ENCODE results near the gene CCDC60.

Gene CCDC60

DNA sequence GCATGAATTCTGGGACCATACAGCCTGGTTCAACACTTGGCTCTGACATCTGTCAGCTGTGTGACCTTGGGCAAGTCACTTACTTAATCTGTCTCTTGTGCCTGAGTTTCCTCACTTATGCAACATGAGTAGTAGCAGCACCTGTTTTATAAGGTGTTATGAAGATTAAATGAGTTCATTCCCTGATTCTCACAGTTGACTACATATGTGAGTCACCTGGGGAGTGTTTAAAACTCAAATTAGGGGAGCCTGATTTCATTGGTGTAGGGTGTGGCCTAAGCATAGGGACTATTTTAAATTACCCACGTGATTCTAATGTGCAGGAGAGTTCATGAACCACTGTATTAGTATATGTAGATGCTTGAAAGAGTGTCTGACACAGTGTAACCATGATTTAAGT, 222.3 kb downstream of the CCDC60 start:
- DNase-seq = no peak

DNA sequence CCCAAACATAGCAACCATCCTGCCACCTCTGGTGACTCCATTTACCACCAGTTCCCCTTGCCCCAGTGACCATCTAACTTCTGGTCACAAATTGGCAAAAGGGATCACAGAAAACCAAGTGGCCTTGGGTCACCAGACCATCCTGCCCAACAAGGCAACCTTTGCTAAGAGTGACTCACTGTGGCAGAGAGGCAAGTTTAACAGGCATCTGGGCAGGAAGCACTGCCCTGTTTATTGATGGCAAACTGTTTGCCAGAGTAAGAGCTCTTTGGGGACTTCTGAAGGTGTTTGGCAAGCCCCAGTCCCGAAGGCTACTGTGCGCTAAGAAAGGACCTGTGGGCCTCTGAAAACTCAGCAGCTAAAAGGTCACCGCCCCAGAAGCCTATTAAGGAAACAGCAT, 230.9 kb downstream of the CCDC60 start:
- no peak for DNase-seq

DNA sequence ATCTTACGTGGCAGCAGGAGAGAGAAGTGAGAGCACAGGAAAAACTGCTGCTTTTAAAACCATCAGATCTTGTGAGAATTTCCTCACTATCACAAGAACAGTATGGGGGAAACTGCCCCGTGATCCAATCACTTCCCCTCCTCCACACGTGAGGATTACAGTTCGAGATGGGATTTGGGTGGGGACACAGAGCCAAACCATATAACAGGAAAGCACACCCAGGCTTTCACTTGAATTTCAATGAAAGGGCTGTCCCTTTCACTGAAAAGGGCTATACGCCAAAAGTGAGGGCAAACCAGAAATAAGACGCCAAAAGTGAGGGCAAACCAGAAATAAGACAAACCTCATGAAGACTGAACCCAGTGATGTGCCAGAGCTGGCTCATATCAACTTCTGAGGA, 236.2 kb downstream of the CCDC60 start:
- no peak for DNase-seq

DNA sequence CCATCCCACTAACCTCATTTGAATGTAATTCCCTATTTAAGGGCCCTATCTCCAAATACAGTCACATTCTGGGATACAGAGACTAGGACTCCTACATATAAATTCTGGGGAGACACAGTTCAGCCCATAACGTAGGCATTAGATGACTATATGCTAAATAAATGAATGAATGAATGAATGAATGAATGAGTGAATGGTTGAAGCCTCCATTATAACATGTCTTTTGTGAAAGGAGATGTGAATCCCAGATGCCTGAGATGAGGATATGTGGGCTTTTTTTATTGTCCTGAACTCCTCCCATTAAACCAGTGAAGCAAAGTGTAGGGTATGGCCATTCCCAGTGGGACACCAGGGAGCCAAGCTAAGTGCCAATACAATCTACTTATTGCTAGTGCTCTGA, 238.6 kb downstream of the CCDC60 start:
- no peak for DNase-seq

DNA sequence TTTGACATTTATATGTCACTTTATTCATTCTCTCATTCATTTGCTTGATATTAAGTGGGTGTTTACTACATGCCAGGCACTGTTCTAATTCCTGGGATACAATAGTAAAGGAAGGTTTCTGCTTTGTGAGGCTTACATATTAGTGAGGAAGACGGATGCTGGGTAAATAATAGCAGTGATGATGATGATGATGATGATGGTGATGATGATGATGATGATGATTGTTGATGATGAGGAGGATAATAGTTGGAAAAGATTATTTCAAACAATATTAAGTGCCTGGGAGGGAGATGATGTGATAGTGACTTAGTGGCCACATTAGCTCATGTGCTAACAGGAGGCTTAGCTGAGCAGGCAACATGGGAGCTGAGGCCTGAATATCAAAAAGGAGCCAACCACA, 239.7 kb downstream of the CCDC60 start:
- no peak for DNase-seq

DNA sequence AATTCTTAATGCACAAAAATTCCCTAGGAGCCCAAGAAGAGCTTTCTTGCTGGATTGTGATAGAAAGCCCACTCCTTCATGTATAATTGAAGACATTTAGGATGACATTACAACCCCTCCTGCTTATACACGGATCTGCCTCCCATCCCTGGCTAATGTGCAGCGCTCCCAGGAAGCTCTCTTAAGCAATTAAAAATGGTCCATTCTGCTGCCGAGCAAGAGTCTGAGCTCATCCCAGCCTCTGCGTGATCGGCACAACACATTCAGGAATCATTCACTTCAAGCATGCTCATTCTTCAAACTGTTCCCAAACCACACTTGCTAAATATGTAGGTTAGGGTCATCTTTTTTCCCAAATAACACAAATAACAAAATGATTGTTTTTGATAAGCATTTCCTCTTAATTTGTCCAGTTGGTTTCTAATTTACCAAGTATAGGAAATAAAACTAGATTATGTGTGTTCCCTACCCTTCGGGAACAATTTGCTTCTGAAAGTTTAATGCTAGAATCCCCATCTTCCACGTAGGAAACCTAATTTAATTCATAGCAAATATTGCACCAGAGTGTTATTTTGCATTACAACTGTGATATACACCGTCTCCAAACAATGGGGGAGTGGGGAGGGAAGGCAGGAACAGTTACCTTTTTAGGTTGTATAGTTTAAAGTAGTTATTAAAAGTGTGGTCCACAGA, 241.7 kb downstream of the CCDC60 start:
- DNase-seq = no peak

DNA sequence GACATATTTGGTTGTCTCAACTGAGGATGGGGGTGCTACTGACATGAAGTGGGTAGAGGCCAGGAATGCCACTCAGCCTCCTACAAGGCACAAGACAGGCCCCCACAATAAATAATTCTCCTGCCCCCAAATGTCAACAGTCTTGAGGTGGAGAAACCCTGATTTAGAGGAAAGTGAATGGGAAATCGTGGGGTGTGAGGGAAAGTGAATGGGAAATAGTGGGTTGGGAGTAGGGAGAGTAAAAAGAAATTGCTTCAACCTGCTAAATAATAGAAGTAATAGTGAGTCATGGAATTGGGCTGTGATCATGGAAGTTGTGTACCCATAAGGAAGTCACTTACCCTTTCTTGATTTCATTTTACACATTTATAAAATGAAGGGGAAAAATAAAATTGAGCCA, 242.4 kb downstream of the CCDC60 start:
- no peak for DNase-seq

DNA sequence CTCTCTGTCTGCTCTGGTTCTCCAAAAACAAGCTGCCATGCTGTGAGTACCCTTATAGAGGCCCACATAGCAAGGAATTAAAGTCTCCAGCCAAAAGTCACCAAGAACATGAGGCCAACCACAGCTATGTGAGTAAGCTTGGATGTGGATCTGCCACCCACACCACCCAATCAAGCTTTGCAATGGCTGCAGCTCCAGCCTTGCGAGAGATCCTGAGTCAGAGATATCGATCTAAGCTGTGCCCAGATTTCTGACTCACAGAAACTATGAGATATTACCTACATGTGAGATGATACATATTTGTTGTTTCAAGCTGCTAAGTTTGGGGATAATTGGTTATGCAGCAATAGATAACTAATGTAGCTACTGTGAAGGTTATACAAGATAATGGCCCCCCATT, 243.6 kb downstream of the CCDC60 start:
- no peak for DNase-seq

DNA sequence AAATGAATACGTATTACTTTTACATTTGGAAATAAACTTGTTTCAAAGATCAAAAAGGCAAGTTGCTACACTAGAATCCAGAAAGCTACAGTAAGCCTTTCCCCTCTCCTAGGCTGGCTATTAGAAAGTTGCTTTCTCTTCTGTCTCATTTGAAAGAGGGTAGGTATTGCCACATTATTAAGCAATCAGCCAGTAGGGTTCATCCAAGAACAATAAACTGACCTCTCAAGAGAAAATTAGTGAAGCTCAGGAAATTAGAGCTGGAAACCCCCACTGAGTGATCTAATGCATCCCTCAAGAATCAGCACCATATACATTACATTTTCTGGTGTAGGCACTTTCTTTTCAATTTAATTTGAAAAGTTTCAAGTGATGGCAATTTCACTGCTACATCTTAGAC, 254.6 kb downstream of the CCDC60 start:
- DNase-seq = peak; percentile 55

DNA sequence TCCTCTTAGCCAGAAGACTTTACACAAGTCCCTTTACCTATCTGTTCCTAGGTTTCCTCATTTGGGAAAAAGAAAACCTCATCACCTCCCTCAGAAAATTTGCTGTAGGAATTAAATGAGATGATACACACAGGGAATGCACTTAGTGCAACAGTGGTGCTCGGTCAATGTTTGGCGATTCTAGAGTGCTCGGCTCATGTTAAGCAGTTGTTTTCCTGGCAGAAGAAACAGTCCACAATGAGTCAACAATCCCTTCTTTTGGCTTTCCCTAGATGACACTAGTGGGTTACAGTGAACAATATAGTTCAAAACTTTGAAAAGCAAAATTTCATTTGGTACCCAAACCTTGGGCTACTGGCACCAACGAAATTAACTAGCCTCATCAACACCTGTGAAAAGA, 255.1 kb downstream of the CCDC60 start:
- DNase-seq = no peak
